ENCODE measurements around the gene SLC39A3.

The SLC39A3 gene

DNA sequence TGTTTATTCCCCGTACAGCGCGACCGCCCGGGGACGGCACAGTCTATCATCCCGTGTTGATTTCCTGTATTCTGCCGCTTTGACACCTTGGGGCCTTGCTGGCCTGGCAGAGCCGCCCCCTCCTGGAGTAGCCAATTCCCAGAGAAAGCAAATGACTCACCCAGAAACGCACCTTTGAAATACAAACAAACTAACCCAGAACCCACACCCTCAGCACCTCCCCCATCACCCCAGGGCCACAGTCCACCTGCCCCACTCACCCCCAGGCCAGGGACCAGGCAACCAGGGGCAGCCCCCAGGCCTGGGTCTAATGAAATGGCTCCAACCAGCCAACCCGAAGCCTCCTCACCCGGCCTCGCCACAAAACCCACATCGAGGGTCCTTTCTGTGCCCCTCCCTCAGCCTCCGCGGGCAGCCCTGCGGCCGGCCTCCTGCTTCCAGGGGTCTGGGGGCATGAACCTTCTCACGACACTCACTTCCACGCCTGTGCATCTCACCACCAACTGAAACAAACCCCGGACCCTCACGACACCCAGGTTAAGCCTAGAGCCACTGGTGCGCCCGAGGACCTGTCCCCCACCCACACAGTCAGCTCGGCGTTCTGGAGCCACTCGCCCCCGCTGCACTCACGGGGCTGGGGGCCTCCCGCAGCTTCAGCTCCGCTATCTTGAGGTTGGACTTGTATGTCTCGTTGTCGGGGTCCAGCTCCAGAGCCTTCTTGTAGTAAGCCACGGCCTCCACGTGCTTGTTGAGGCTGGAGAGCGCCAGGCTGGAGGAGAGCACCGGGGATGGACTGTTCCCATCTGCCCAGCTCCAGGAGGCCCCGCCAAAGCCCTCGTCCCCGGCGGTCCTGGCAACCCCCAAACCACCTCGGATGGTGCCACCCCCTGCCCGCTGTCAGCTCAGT lies 22.3 kb upstream of the SLC39A3 start:
- Histone ChIP-seq H3K9me3 (ENCODE audit: control insufficient read depth, insufficient read depth, low read length) (no peaks in the 10 kb centered on the region), H3K36me3 (ENCODE audit: insufficient read depth, low read length) (peaks cover 6% of the 10 kb centered on the region)

DNA sequence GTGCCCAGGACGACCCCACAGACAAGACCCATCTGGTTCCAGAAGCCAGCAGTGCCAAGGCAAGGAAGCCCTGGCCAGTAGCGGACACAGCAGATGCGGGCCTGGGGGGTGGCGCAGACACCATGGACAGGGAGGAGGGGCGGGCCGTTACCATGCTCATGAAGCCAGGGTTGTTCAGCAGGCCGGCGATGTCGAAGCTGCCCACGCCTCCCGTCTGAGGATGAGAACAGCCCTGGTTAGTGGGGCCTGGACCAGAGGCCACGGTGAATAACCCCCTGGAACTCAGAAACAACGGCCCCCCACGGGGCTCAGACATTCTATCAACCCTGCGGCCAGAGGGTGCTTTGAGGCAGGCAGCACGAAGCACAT lies 21.5 kb upstream of the SLC39A3 start:
- Histone ChIP-seq H3K36me3 (ENCODE audit: insufficient read depth, low read length) (peaks cover 6% of the 10 kb centered on the region), H3K4me1 (ENCODE audit: insufficient read depth, low read length) (no peaks in the 10 kb centered on the region)

More for the DNA sequence above, 22.3 kb upstream of the SLC39A3 start:
- Histone ChIP-seq H3K4me1 (ENCODE audit: insufficient read depth, low read length) (no peaks in the 10 kb centered on the region), H3K9ac (ENCODE audit: low read depth, low read length) (no peak overlapping the region)

GRCh38 chr19:2759965-2760364 lies 20.1 kb upstream of the SLC39A3 start:
- no peaks in the 10 kb centered on the region for H3K4me1 ChIP-seq (ENCODE audit: insufficient read depth, low read length)
- H3K9me3 ChIP-seq (ENCODE audit: control insufficient read depth, insufficient read depth, low read length) = no peaks in the 10 kb centered on the region
- H3K36me3 ChIP-seq (ENCODE audit: insufficient read depth, low read length) = peaks cover 13% of the 10 kb centered on the region
- no peak overlapping the region for H3K9ac ChIP-seq (ENCODE audit: low read depth, low read length)

More for the DNA sequence above, 21.5 kb upstream of the SLC39A3 start:
- Histone ChIP-seq H3K9me3 (ENCODE audit: control insufficient read depth, insufficient read depth, low read length) (no peaks in the 10 kb centered on the region), H3K9ac (ENCODE audit: low read depth, low read length) (no peak overlapping the region)

GRCh38 chr19:2759362-2759761 lies 19.5 kb upstream of the SLC39A3 start:
- H3K36me3 ChIP-seq (ENCODE audit: insufficient read depth, low read length) = peaks cover 15% of the 10 kb centered on the region
- no peak overlapping the region for H3K9ac ChIP-seq (ENCODE audit: low read depth, low read length)
- no peaks in the 10 kb centered on the region for H3K4me1 ChIP-seq (ENCODE audit: insufficient read depth, low read length)
- H3K9me3 ChIP-seq (ENCODE audit: control insufficient read depth, insufficient read depth, low read length) = no peaks in the 10 kb centered on the region

DNA sequence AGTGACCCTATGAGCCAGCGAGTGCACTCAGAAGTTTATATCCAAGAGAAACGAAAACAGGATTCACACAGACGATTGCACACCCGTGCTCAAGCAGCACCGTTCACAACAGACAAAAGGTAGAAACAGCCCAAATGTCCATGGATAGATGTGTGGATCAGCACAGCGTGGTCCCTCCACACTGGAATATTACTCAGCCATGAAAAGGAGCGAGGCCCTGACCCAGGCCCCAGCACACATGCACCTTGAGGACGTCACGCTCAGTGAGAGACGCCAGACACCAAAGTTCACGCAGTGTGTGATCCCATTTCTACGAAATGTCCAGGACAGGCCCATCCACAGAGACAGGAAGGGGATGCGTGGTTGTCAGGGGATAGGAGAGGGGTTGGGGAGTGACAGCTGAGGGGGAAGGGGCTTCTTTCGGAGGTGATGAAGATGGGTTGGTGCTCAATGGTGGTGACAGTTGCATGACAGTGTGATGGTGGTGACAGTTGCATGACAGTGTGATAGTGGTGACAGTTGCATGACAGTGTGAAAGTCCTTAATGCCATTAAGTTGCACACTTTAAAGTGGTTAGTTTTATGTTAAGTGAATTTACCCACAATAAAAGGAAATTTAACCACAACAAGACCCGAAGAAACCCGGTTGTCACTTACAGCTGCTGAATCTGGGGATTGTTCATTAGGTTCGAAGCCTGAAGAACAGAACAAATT lies 18.9 kb upstream of the SLC39A3 start:
- Histone ChIP-seq H3K9me3 (ENCODE audit: control insufficient read depth, insufficient read depth, low read length) (no peaks in the 10 kb centered on the region), H3K36me3 (ENCODE audit: insufficient read depth, low read length) (peaks cover 15% of the 10 kb centered on the region), H3K9ac (ENCODE audit: low read depth, low read length) (no peak overlapping the region), H3K4me1 (ENCODE audit: insufficient read depth, low read length) (no peaks in the 10 kb centered on the region)

- no peaks in the 10 kb centered on the region for H3K4me1 ChIP-seq (ENCODE audit: insufficient read depth, low read length)
- no peak overlapping the region for H3K9ac ChIP-seq (ENCODE audit: low read depth, low read length)
- H3K9me3 ChIP-seq (ENCODE audit: control insufficient read depth, insufficient read depth, low read length) = no peaks in the 10 kb centered on the region
- peaks cover 15% of the 10 kb centered on the region for H3K36me3 ChIP-seq (ENCODE audit: insufficient read depth, low read length)
Measured at GRCh38 chr19:2756921-2757881, 17.4 kb upstream of the SLC39A3 start.

DNA sequence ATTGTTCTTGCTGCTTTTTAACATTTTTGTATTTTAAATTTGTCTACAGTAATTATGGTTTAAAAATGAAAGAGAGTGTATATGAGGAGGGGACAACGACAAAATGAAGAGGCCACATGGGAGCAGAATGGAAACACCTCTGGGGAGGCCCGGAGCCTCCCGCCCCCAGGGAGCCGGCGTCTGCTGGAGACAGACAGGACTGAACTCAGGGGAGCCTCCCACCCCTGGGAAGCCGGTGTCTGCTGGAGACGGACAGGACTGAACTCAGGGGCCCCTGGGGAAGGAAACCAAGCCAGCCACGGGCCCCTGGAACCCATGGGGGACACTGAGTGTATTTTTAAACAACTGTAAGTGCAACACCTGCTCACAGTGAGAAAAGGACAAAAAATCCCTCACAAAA lies 16.7 kb upstream of the SLC39A3 start:
- no peak overlapping the region for H3K9ac ChIP-seq (ENCODE audit: low read depth, low read length)
- H3K4me1 ChIP-seq (ENCODE audit: insufficient read depth, low read length) = no peaks in the 10 kb centered on the region
- H3K9me3 ChIP-seq (ENCODE audit: control insufficient read depth, insufficient read depth, low read length) = no peaks in the 10 kb centered on the region
- H3K36me3 ChIP-seq (ENCODE audit: insufficient read depth, low read length) = peaks cover 15% of the 10 kb centered on the region

- H3K4me1 ChIP-seq (ENCODE audit: insufficient read depth, low read length) = no peaks in the 10 kb centered on the region
- H3K36me3 ChIP-seq (ENCODE audit: insufficient read depth, low read length) = peaks cover 15% of the 10 kb centered on the region
- no peak overlapping the region for H3K9ac ChIP-seq (ENCODE audit: low read depth, low read length)
- H3K9me3 ChIP-seq (ENCODE audit: control insufficient read depth, insufficient read depth, low read length) = no peaks in the 10 kb centered on the region
Measured at GRCh38 chr19:2755811-2756210, 16.0 kb upstream of the SLC39A3 start.

DNA sequence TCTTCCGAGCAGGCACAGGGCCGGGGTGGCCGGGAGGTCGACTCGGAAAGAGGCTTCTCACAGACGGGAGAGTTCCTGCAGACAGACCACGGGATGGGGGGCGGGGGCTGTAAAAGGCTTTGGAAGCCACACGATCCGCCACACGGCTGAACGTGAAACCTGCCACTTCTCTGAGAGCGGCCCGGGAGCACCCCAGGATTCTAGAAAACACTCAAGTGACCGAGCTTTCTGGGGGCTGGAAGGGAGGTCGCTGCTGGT lies 15.6 kb upstream of the SLC39A3 start:
- H3K36me3 ChIP-seq (ENCODE audit: insufficient read depth, low read length) = peaks cover 15% of the 10 kb centered on the region
- no peaks in the 10 kb centered on the region for H3K9me3 ChIP-seq (ENCODE audit: control insufficient read depth, insufficient read depth, low read length)
- H3K4me1 ChIP-seq (ENCODE audit: insufficient read depth, low read length) = no peaks in the 10 kb centered on the region
- no peak overlapping the region for H3K9ac ChIP-seq (ENCODE audit: low read depth, low read length)

GRCh38 chr19:2754659-2755447 lies 15.0 kb upstream of the SLC39A3 start:
- Histone ChIP-seq H3K9ac (ENCODE audit: low read depth, low read length) (no peak overlapping the region), H3K36me3 (ENCODE audit: insufficient read depth, low read length) (peaks cover 15% of the 10 kb centered on the region), H3K9me3 (ENCODE audit: control insufficient read depth, insufficient read depth, low read length) (no peaks in the 10 kb centered on the region), H3K4me1 (ENCODE audit: insufficient read depth, low read length) (no peaks in the 10 kb centered on the region)

DNA sequence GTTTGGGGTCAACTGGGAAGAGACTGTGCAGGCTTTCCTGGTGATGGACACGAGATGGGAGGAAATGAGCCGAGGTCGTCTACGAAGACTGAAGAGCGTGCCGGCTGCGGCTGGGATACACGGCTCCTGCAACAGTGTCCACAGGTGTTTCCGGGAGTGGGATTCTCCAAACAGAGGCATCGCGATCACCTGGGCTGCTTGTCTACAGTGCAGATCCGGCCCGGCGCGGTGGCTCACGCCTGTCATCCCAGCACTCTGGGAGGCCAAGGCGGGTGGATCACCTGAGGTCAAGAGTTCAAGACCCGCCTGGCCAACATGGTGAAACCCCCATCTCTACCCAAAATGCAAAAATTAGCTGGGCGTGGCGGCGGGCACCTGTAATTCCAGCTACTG lies 11.6 kb upstream of the SLC39A3 start:
- peaks cover 10% of the 10 kb centered on the region for H3K36me3 ChIP-seq (ENCODE audit: insufficient read depth, low read length)
- H3K9ac ChIP-seq (ENCODE audit: low read depth, low read length) = no peak overlapping the region
- no peaks in the 10 kb centered on the region for H3K4me1 ChIP-seq (ENCODE audit: insufficient read depth, low read length)
- H3K9me3 ChIP-seq (ENCODE audit: control insufficient read depth, insufficient read depth, low read length) = no peaks in the 10 kb centered on the region

- Histone ChIP-seq H3K36me3 (ENCODE audit: insufficient read depth, low read length) (peaks cover 8% of the 10 kb centered on the region), H3K4me1 (ENCODE audit: insufficient read depth, low read length) (no peaks in the 10 kb centered on the region), H3K9ac (ENCODE audit: low read depth, low read length) (no peak overlapping the region), H3K9me3 (ENCODE audit: control insufficient read depth, insufficient read depth, low read length) (no peaks in the 10 kb centered on the region)
Measured at GRCh38 chr19:2750808-2751437, 11.1 kb upstream of the SLC39A3 start.

DNA sequence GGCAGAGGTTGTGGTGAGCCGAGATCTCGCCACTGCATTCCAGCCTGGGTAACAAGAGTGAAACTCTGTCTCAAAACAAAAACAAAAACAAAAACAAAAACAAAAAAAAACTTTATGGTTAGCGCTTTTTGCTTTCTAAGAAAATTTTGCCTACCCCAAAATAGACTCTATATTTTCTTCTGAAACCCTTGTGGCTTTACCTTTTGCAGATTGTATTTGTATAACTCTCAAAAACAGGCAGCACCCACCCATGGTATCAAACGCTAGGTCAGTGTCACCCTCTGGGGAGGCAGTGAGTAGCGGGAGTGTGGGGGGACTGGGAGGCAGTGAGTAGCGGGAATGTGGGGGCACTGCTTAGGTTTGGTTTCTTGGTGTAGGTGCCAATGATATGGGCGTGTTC lies 7.5 kb upstream of the SLC39A3 start:
- H3K4me1 ChIP-seq (ENCODE audit: insufficient read depth, low read length) = no peaks in the 10 kb centered on the region
- no peaks in the 10 kb centered on the region for H3K36me3 ChIP-seq (ENCODE audit: insufficient read depth, low read length)
- no peaks in the 10 kb centered on the region for H3K9me3 ChIP-seq (ENCODE audit: control insufficient read depth, insufficient read depth, low read length)
- H3K9ac ChIP-seq (ENCODE audit: low read depth, low read length) = no peak overlapping the region

Data from ES-I3 (cell line).